BJ (cell line): ENCODE measurements around the gene MAP3K20. TPM values are rescaled to one million over a fixed set of nuclear protein-coding genes. Genes with fewer than 3 reads are reported as not detected.

Experiments
- CTCF ChIA-PET: fragments of 350-600 bp; formaldehyde crosslinking; extraction: SDS; loops from one replicate; lab custom pipeline; 2021; ENCODE audit warnings: antibody characterized with exemption, inconsistent platforms; lab: Yijun Ruan, JAX
- POLR2A ChIA-PET: fragments of 300-600 bp; sonication (Branson Sonifier 250); formaldehyde crosslinking; extraction: SDS; loops from one replicate; lab custom pipeline; 2021; ENCODE audit warnings: antibody characterized with exemption; lab: Charles Lee
- DNase-seq: peaks from one replicate; pipeline ENCODE4 v3.0.0-alpha.2; 2011; ENCODE audit warnings: low read depth
- H3K27me3 ChIP-seq: 2 replicates; pipeline ENCODE4 v1.6.0; 2011; ENCODE audit warnings: low read length; ENCODE audit not compliant: control insufficient read depth, insufficient read depth
- H3K36me3 ChIP-seq: 2 replicates; pipeline ENCODE4 v1.5.1; 2011; ENCODE audit warnings: low read length; ENCODE audit not compliant: control insufficient read depth, insufficient read depth
- H3K4me3 ChIP-seq: 2 replicates; pipeline ENCODE4 v1.5.1; 2011; ENCODE audit warnings: low read depth, mild to moderate bottlenecking, control low read depth, low read length
- polyA plus RNA-seq: library from polyadenylated mRNA; depleted of rRNA; stranded (reverse); fragments of >200 nt; gene quantifications from 2 replicates; pipeline ENCODE4 v1.2.3, GENCODE V29; 2011
- TF ChIP-seq, protein P1 (sequence below): IDR thresholded peaks from 2 replicates; pipeline ENCODE4 v1.5.1; 2011; ENCODE audit warnings: low read depth, mild to moderate bottlenecking, control low read depth, inconsistent platforms, low read length, moderate library complexity; ENCODE audit not compliant: insufficient read depth

MAP3K20 gene
- polyA plus RNA-seq, 1 experiment, result 45.4 TPM

GRCh38 chr2:173138962-173139361 lies 63.3 kb downstream of the MAP3K20 start:
- TF ChIP-seq, protein P1, sequence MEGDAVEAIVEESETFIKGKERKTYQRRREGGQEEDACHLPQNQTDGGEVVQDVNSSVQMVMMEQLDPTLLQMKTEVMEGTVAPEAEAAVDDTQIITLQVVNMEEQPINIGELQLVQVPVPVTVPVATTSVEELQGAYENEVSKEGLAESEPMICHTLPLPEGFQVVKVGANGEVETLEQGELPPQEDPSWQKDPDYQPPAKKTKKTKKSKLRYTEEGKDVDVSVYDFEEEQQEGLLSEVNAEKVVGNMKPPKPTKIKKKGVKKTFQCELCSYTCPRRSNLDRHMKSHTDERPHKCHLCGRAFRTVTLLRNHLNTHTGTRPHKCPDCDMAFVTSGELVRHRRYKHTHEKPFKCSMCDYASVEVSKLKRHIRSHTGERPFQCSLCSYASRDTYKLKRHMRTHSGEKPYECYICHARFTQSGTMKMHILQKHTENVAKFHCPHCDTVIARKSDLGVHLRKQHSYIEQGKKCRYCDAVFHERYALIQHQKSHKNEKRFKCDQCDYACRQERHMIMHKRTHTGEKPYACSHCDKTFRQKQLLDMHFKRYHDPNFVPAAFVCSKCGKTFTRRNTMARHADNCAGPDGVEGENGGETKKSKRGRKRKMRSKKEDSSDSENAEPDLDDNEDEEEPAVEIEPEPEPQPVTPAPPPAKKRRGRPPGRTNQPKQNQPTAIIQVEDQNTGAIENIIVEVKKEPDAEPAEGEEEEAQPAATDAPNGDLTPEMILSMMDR, result no peak
- ChIA-PET POLR2A (no interaction called here), CTCF (interaction anchor here (1.3 kb wide), 1 partner anchor 9 kb away, joined by 3 read pairs; no protein-coding TSS in a partner anchor)
- no peak overlapping the region for H3K4me3 ChIP-seq
- H3K27me3 ChIP-seq, result no peaks in the 10 kb centered on the region
- no peaks in the 10 kb centered on the region for H3K36me3 ChIP-seq
- no peak for DNase-seq

GRCh38 chr2:173141666-173142065 lies 66.0 kb downstream of the MAP3K20 start:
- no peaks in the 10 kb centered on the region for H3K27me3 ChIP-seq
- no peak for DNase-seq
- TF ChIP-seq, protein P1, result no peak
- POLR2A ChIA-PET, result no interaction called here
- no peak overlapping the region for H3K4me3 ChIP-seq
- H3K36me3 ChIP-seq, result no peaks in the 10 kb centered on the region
- CTCF ChIA-PET, result no interaction called here

DNA sequence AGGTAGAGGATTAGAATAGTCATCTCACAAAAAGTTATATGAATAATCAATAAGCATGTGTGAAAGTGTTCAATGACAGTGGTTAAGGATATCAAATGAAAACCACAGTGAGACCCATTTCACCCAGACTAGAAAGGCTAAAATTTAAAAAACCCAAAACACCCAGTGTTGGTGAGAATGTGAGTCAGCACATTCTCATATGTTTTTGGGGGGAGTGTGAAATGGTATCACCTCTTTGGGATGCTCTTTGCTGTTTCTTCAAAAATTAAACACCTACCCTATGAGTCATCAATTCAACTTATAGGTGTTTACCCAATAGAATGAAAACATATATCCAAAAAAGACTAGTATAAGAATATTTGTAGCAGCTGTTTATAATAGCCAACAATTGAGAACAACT lies 69.8 kb downstream of the MAP3K20 start:
- no peak for DNase-seq
- CTCF ChIA-PET, result no interaction called here
- TF ChIP-seq, protein P1, result no peak
- no peaks in the 10 kb centered on the region for H3K27me3 ChIP-seq
- H3K36me3 ChIP-seq, result no peaks in the 10 kb centered on the region
- no peak overlapping the region for H3K4me3 ChIP-seq
- POLR2A ChIA-PET, result no interaction called here

- TF ChIP-seq, protein P1, result no peak
- ChIA-PET CTCF (no interaction called here), POLR2A (no interaction called here)
- H3K4me3 ChIP-seq, result no peak overlapping the region
- H3K27me3 ChIP-seq, result no peaks in the 10 kb centered on the region
- H3K36me3 ChIP-seq, result no peaks in the 10 kb centered on the region
- no peak for DNase-seq
These were observed 70.9 kb downstream of the MAP3K20 start for GRCh38 chr2:173146590-173146989.

GRCh38 chr2:173148520-173148919 lies 72.9 kb downstream of the MAP3K20 start:
- CTCF ChIA-PET, result interaction anchor here (0.6 to 1.3 kb wide), 3 partner anchors 14 to 62 kb away, joined by 3 to 4 read pairs (median 3); no protein-coding TSS in a partner anchor

More at GRCh38 chr2:173148520-173148919, 72.9 kb downstream of the MAP3K20 start:
- DNase-seq, result no peak
- POLR2A ChIA-PET, result no interaction called here
- TF ChIP-seq, protein P1, result no peak
- Histone ChIP-seq H3K4me3 (no peak overlapping the region), H3K27me3 (no peaks in the 10 kb centered on the region), H3K36me3 (no peaks in the 10 kb centered on the region)
